ENCODE data around the gene SEMA3F.

The SEMA3F gene

DNA sequence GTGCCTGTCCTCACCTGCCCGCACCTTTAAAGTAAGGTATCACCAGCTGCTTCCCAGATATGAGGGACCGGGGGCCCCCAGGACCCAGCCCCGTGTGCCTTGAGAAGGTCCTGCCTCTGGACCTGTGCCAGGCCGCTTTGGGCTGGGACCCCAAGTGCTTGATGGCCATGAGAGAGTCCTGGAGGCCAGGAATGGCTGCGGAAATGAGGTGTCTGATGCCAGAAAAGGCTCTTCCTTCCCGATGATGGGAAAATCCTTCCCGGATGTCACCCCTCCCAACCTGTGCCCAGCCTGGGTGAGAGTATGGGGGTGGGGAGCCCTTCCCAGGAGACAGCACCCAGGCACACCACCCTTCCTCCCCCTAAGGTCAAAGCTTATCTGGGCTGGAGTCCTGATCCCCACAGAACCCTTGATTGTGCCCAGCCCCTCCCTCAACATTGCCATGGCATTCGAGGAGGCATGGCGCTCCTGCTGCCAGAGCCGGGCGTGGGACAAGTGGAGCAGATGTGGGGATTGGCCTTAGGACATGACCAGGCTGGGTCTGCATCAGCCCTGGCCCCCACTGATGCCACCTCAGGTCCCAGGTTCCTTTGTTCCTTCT is 14.2 kb downstream of the SEMA3F start:
- H3K36me3 ChIP-seq (ENCODE audit: insufficient read depth, low read length): no peaks in the 10 kb centered on the region
- H3K9me3 ChIP-seq (ENCODE audit: low read depth, low read length): no peaks in the 10 kb centered on the region
- H3K9ac ChIP-seq (ENCODE audit: insufficient read length): no peak overlapping the region
- H3K27ac ChIP-seq: no peak overlapping the region
- DNase-seq (ENCODE audit: low read depth, low spot score): no peak
- H3K4me3 ChIP-seq: no peak overlapping the region
- TF ChIP-seq FOXP2 (optimal IDR thresholded peaks at IDR 0.05; ENCODE audit: control extremely low read depth, extremely low read length, insufficient read depth) (no peak), POLR2AphosphoS5 (IDR thresholded peaks at IDR 0.05; ENCODE audit: borderline replicate concordance, low read depth, low read length) (no peak), EZH2 (IDR thresholded peaks at IDR 0.05) (no peak)

DNA sequence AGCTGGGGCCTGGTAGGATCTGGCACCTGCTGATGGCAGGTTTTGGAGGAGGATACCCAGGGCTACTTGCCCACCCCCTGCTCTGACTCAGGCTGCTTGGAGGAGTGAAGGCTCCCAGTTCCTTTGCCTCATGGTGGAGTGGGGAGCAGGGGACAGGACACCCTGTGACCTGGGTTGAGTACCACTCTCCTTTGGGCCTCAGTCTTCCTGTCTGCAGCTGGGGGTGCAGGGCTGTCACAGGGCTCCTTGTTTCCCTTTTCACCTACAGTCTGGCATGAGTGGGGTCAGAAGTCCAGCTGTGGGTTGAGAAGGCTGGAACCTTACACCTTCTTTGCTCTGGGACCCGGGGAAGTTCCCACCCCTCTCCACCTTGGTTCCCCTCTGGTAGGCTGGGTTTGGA is 14.7 kb downstream of the SEMA3F start:
- DNase-seq (ENCODE audit: low read depth, low spot score): no peak
- Histone ChIP-seq H3K9me3 (ENCODE audit: low read depth, low read length) (no peaks in the 10 kb centered on the region), H3K27ac (no peak overlapping the region), H3K36me3 (ENCODE audit: insufficient read depth, low read length) (no peaks in the 10 kb centered on the region), H3K4me3 (no peak overlapping the region), H3K9ac (ENCODE audit: insufficient read length) (no peak overlapping the region)
- TF ChIP-seq POLR2AphosphoS5 (IDR thresholded peaks at IDR 0.05; ENCODE audit: borderline replicate concordance, low read depth, low read length): no peak
- TF ChIP-seq FOXP2 (optimal IDR thresholded peaks at IDR 0.05; ENCODE audit: control extremely low read depth, extremely low read length, insufficient read depth): no peak
- TF ChIP-seq EZH2 (IDR thresholded peaks at IDR 0.05): no peak

GRCh38 chr3:50170689-50171088 is 15.6 kb downstream of the SEMA3F start:
- no peaks in the 10 kb centered on the region for H3K36me3 ChIP-seq (ENCODE audit: insufficient read depth, low read length)
- H3K27ac ChIP-seq: no peak overlapping the region
- H3K9ac ChIP-seq (ENCODE audit: insufficient read length): no peak overlapping the region
- H3K4me3 ChIP-seq: no peak overlapping the region
- DNase-seq (ENCODE audit: low read depth, low spot score): no peak
- TF ChIP-seq EZH2 (IDR thresholded peaks at IDR 0.05) (no peak), POLR2AphosphoS5 (IDR thresholded peaks at IDR 0.05; ENCODE audit: borderline replicate concordance, low read depth, low read length) (no peak), FOXP2 (optimal IDR thresholded peaks at IDR 0.05; ENCODE audit: control extremely low read depth, extremely low read length, insufficient read depth) (no peak)
- H3K9me3 ChIP-seq (ENCODE audit: low read depth, low read length): no peaks in the 10 kb centered on the region

DNA sequence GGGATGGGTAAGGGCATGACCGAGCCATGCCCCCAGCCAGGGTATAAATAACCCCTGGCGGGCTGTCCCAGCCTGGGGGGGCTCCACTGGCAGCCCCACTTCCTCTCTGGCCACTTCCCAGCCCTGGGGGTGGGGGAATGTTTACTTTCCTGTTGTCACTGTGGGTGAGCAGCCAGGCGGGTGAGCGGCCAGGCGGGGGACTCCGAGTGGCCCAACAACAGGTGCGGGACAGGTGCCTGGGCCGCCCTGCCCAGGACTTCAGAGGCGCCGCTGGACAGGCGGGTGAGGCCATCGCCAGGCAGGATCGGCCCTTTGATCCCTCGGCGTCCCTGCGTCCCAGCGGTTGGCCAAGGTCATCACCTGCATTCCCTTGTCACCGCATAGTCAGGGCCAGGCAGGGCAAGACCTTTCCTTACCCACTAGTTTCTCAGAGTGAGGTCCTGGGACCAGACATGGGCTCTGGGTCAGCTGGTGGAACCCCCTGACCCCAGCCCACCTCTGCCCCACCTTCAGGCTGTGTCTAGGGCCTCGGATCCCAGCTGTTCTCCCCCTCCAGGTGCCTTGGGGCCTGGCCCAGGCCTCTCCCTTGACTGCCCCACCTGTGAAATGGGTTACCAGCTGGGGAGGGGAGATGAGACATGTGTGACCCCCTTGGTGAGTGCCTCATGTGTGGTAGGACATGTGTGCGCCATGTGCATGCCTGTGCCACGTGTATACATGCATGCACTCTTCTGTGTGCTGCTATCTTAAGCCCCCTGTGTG is 16.6 kb downstream of the SEMA3F start:
- TF ChIP-seq EZH2 (IDR thresholded peaks at IDR 0.05): no peak
- TF ChIP-seq FOXP2 (optimal IDR thresholded peaks at IDR 0.05; ENCODE audit: control extremely low read depth, extremely low read length, insufficient read depth): no peak
- no peak for TF ChIP-seq POLR2AphosphoS5 (IDR thresholded peaks at IDR 0.05; ENCODE audit: borderline replicate concordance, low read depth, low read length)
- Histone ChIP-seq H3K27ac (no peak overlapping the region), H3K4me3 (no peak overlapping the region), H3K9ac (ENCODE audit: insufficient read length) (no peak overlapping the region), H3K9me3 (ENCODE audit: low read depth, low read length) (no peaks in the 10 kb centered on the region), H3K36me3 (ENCODE audit: insufficient read depth, low read length) (no peaks in the 10 kb centered on the region)
- DNase-seq (ENCODE audit: low read depth, low spot score): no peak

GRCh38 chr3:50172626-50173220 is 17.6 kb downstream of the SEMA3F start:
- no peaks in the 10 kb centered on the region for H3K36me3 ChIP-seq (ENCODE audit: insufficient read depth, low read length)
- no peak overlapping the region for H3K4me3 ChIP-seq
- H3K9ac ChIP-seq (ENCODE audit: insufficient read length): no peak overlapping the region
- no peak overlapping the region for H3K27ac ChIP-seq
- DNase-seq (ENCODE audit: low read depth, low spot score): no peak
- H3K9me3 ChIP-seq (ENCODE audit: low read depth, low read length): no peaks in the 10 kb centered on the region
- TF ChIP-seq FOXP2 (optimal IDR thresholded peaks at IDR 0.05; ENCODE audit: control extremely low read depth, extremely low read length, insufficient read depth): no peak
- no peak for TF ChIP-seq POLR2AphosphoS5 (IDR thresholded peaks at IDR 0.05; ENCODE audit: borderline replicate concordance, low read depth, low read length)
- no peak for TF ChIP-seq EZH2 (IDR thresholded peaks at IDR 0.05)

DNA sequence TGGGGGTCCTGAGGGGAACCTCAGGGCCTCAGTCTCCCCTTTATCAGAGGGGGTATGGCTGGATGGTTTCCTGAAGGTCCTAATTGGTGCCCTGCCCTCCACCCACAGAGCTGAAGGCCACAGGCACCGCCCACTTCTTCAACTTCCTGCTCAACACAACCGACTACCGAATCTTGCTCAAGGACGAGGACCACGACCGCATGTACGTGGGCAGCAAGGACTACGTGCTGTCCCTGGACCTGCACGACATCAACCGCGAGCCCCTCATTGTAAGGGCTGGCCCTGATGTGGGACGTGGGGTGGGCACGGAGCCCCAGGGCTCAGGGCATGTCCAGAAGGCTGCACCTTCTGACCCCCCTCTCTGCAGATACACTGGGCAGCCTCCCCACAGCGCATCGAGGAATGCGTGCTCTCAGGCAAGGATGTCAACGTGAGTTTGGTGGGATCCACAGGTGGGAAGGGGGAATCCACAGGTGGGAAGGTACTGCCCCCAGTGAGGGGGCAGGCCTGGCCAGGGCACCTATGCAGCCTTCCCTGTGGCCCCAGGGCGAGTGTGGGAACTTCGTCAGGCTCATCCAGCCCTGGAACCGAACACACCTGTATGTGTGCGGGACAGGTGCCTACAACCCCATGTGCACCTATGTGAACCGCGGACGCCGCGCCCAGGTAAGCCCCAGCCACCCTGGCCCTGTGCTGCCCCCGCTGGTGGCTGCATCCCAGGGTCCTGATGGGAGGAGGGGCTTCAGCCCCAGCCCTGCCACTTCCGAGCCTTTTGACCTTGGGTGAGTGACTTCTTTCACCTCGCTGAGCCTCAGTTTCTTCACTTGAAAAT is 18.8 kb downstream of the SEMA3F start:
- Histone ChIP-seq H3K9me3 (ENCODE audit: low read depth, low read length) (no peaks in the 10 kb centered on the region), H3K4me3 (no peak overlapping the region), H3K36me3 (ENCODE audit: insufficient read depth, low read length) (no peaks in the 10 kb centered on the region), H3K9ac (ENCODE audit: insufficient read length) (no peak overlapping the region), H3K27ac (no peak overlapping the region)
- no peak for DNase-seq (ENCODE audit: low read depth, low spot score)
- TF ChIP-seq POLR2AphosphoS5 (IDR thresholded peaks at IDR 0.05; ENCODE audit: borderline replicate concordance, low read depth, low read length): no peak
- TF ChIP-seq FOXP2 (optimal IDR thresholded peaks at IDR 0.05; ENCODE audit: control extremely low read depth, extremely low read length, insufficient read depth): no peak
- TF ChIP-seq EZH2 (IDR thresholded peaks at IDR 0.05): no peak

DNA sequence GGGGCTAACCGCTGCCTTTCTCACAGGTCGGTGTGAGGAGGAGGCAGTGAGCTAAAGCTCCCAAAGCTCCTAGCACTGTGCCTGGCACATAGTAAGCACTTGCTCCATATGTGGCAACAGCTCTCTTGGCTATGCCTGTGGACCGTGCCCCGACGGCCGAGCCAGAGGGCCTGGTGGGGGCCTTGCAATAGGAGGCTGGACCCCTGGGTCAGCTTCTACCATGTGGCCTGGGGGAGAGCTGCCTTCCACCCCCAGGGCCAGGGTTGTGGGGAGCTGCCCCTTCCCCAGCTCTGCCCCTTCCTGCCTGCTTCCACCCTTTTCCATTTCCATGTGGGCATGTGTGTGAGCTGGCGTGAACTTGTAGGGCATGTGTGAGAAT is 19.4 kb downstream of the SEMA3F start:
- Histone ChIP-seq H3K9ac (ENCODE audit: insufficient read length) (no peak overlapping the region), H3K36me3 (ENCODE audit: insufficient read depth, low read length) (no peaks in the 10 kb centered on the region), H3K27ac (no peak overlapping the region), H3K9me3 (ENCODE audit: low read depth, low read length) (no peaks in the 10 kb centered on the region), H3K4me3 (no peak overlapping the region)
- no peak for DNase-seq (ENCODE audit: low read depth, low spot score)
- TF ChIP-seq EZH2 (IDR thresholded peaks at IDR 0.05) (no peak), POLR2AphosphoS5 (IDR thresholded peaks at IDR 0.05; ENCODE audit: borderline replicate concordance, low read depth, low read length) (no peak), FOXP2 (optimal IDR thresholded peaks at IDR 0.05; ENCODE audit: control extremely low read depth, extremely low read length, insufficient read depth) (no peak)

All from SK-N-MC (cell line).